Islet of Langerhans (tissue), 1 donor: Measurements from ENCODE around the gene CYB561D1.

Source experiments
- FAIRE-seq: peaks from one replicate; lab custom pipeline; 2011; peaks lifted over from hg19 to GRCh38; lab: Jason Lieb, UNC

The CYB561D1 gene

GRCh38 chr1:109481646-109482045 is 12.2 kb upstream of the CYB561D1 start:
- FAIRE-seq: no peak

GRCh38 chr1:109482242-109482641 is 11.7 kb upstream of the CYB561D1 start:
- no peak for FAIRE-seq

GRCh38 chr1:109482791-109483671 is 10.9 kb upstream of the CYB561D1 start:
- no peak for FAIRE-seq

GRCh38 chr1:109483672-109484518 is 10.0 kb upstream of the CYB561D1 start, which contains the start of gene ATXN7L2:
ATXN7L2 (plus strand) TSS chr1:109483905; CDS start chr1:109483954, 49 bp downstream.
- no peak for FAIRE-seq

- FAIRE-seq: no peak
These were observed 9.3 kb upstream of the CYB561D1 start for GRCh38 chr1:109484519-109484975.

- no peak for FAIRE-seq
These were observed 8.9 kb upstream of the CYB561D1 start for GRCh38 chr1:109485001-109485400.

GRCh38 chr1:109487261-109487660 is 6.6 kb upstream of the CYB561D1 start:
- no peak for FAIRE-seq

GRCh38 chr1:109488201-109488600 is 5.7 kb upstream of the CYB561D1 start:
- no peak for FAIRE-seq

GRCh38 chr1:109488696-109489095 is 5.2 kb upstream of the CYB561D1 start:
- no peak for FAIRE-seq

- FAIRE-seq: no peak
These were observed 3.6 kb upstream of the CYB561D1 start for GRCh38 chr1:109490029-109490933.

- no peak for FAIRE-seq
These were observed 3.0 kb upstream of the CYB561D1 start for GRCh38 chr1:109490934-109491302.

GRCh38 chr1:109491372-109491771 is 2.5 kb upstream of the CYB561D1 start:
- FAIRE-seq: no peak

- FAIRE-seq: no peak
These were observed 1.1 kb upstream of the CYB561D1 start for GRCh38 chr1:109492779-109493178.

GRCh38 chr1:109493227-109493626 is 667 bp upstream of the CYB561D1 start:
- FAIRE-seq: no peak

GRCh38 chr1:109495738-109496137 is 1.8 kb downstream of the CYB561D1 start:
- no peak for FAIRE-seq

GRCh38 chr1:109497449-109498160 is 3.7 kb downstream of the CYB561D1 start:
- no peak for FAIRE-seq

GRCh38 chr1:109498161-109498801 is 4.4 kb downstream of the CYB561D1 start:
- no peak for FAIRE-seq

GRCh38 chr1:109499081-109499480 is 5.2 kb downstream of the CYB561D1 start:
- no peak for FAIRE-seq

- FAIRE-seq: no peak
These were observed 6.0 kb downstream of the CYB561D1 start for GRCh38 chr1:109499661-109500536.

- FAIRE-seq: no peak
These were observed 7.1 kb downstream of the CYB561D1 start for GRCh38 chr1:109500941-109501381.
